HEK293T (cell line): Measurements from ENCODE around the gene WAPL.
"Not testable (repeated sequence)": the region's sequence is repeated elsewhere in the genome, so short reads cannot be mapped to it uniquely, and the experiment has no call there.

Experiments used
- BHLHE40 ChIP-seq: fragments of 450-650 bp; IDR thresholded peaks from 2 replicates; pipeline ENCODE4 v1.6.1; 2016; ENCODE audit warnings: mild to moderate bottlenecking, moderate library complexity, borderline replicate concordance
- ELF4 ChIP-seq: fragments of 450-650 bp; IDR thresholded peaks from 2 replicates; pipeline ENCODE4 v1.6.1; 2017; ENCODE audit warnings: antibody characterized with exemption
- FOXA1 ChIP-seq: fragments of 450-650 bp; IDR thresholded peaks from 2 replicates; pipeline ENCODE4 v1.6.1; 2016; ENCODE audit warnings: mild to moderate bottlenecking
- FOXK2 ChIP-seq: fragments of 450-650 bp; IDR thresholded peaks from 2 replicates; pipeline ENCODE4 v1.6.1; 2016; ENCODE audit warnings: mild to moderate bottlenecking
- FOXM1 ChIP-seq: fragments of 450-650 bp; IDR thresholded peaks from 2 replicates; pipeline ENCODE4 v1.6.1; 2017; ENCODE audit warnings: mild to moderate bottlenecking, borderline replicate concordance
- LEF1 ChIP-seq: fragments of 450-650 bp; IDR thresholded peaks from 2 replicates; pipeline ENCODE4 v1.6.1; 2017; ENCODE audit warnings: mild to moderate bottlenecking, borderline replicate concordance
- NFRKB ChIP-seq: fragments of 450-650 bp; IDR thresholded peaks from 2 replicates; pipeline ENCODE4 v1.6.1; 2016; ENCODE audit warnings: mild to moderate bottlenecking, moderate library complexity
- SP1 ChIP-seq: fragments of 450-650 bp; IDR thresholded peaks from 2 replicates; pipeline ENCODE4 v1.6.1; 2017
- SUZ12 ChIP-seq: fragments of 450-650 bp; IDR thresholded peaks from 2 replicates; pipeline ENCODE4 v1.6.1; 2016; ENCODE audit warnings: mild to moderate bottlenecking
- ZNF384 ChIP-seq: fragments of 450-650 bp; IDR thresholded peaks from 2 replicates; pipeline ENCODE4 v1.6.1; 2016

DNA sequence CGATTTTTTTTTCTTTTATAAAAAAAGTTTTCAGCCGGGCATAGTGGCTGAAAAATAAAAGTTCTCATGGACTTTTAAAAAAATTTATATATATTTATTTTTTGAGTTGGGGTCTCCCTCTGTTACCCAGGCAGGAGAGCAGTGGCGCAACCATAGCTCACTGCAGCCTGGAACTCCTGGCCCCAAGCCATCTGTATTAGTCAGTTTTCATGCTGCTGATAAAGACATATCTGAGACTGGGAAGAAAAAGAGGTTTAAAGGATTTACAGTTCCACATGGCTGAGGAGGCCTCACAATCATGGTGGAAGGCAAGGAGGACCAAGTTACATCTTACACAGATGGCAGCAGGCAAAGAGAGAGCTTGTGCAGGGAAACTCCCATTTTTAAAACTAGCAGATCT lies 37.1 kb upstream of the WAPL start:
- TF ChIP-seq FOXK2, LEF1, SUZ12, ZNF384, FOXA1, FOXM1, SP1, ELF4, NFRKB, BHLHE40: not testable (repeated sequence)
